NK-92 (cell line): ENCODE data around the gene C2CD2.

ENCODE experiments used
- DNase-seq: peaks from one replicate; lab custom pipeline; 2025; ENCODE audit not compliant: unreplicated experiment; lab: John Stamatoyannopoulos, UW

C2CD2 gene

GRCh38 chr21:41869771-41870170 is 84.0 kb downstream of the C2CD2 start:
- no peak for DNase-seq

GRCh38 chr21:41868062-41868710 is 85.6 kb downstream of the C2CD2 start:
- DNase-seq: no peak

GRCh38 chr21:41867313-41867712 is 86.5 kb downstream of the C2CD2 start:
- DNase-seq: no peak

GRCh38 chr21:41866274-41866809 is 87.5 kb downstream of the C2CD2 start:
- no peak for DNase-seq

GRCh38 chr21:41865002-41865777 is 88.6 kb downstream of the C2CD2 start:
- no peak for DNase-seq

GRCh38 chr21:41864311-41865001 is 89.4 kb downstream of the C2CD2 start:
- no peak for DNase-seq

- no peak for DNase-seq
These were observed 90.4 kb downstream of the C2CD2 start for GRCh38 chr21:41863439-41863740.

- DNase-seq: no peak
These were observed 91.8 kb downstream of the C2CD2 start for GRCh38 chr21:41861987-41862386.

GRCh38 chr21:41861255-41861654 is 92.6 kb downstream of the C2CD2 start:
- DNase-seq: no peak

GRCh38 chr21:41859297-41859980 is 94.4 kb downstream of the C2CD2 start:
- no peak for DNase-seq

GRCh38 chr21:41858466-41859296 is 95.1 kb downstream of the C2CD2 start:
- DNase-seq: no peak

GRCh38 chr21:41857771-41858300 is 96.0 kb downstream of the C2CD2 start:
- DNase-seq: no peak

- DNase-seq: no peak
These were observed 97.2 kb downstream of the C2CD2 start for GRCh38 chr21:41856572-41856971.

- DNase-seq: no peak
These were observed 99.3 kb downstream of the C2CD2 start for GRCh38 chr21:41854426-41854995.

- DNase-seq: no peak
These were observed 100.9 kb downstream of the C2CD2 start for GRCh38 chr21:41852929-41853320.

GRCh38 chr21:41852151-41852928 is 101.5 kb downstream of the C2CD2 start:
- no peak for DNase-seq

GRCh38 chr21:41851090-41851790 is 102.6 kb downstream of the C2CD2 start:
- no peak for DNase-seq

GRCh38 chr21:41850085-41850484 is 103.7 kb downstream of the C2CD2 start:
- no peak for DNase-seq
